ENCODE measurements around the gene POLDIP2. TPM values are rescaled to one million over a fixed set of nuclear protein-coding genes. Genes with fewer than 3 reads are reported as not detected.
A peak's percentile ranks its signal among the peaks of the same experiment; 100 is the strongest.

POLDIP2 gene
- total RNA-seq, 1 experiment from 2014 or later: 82.8 TPM

DNA sequence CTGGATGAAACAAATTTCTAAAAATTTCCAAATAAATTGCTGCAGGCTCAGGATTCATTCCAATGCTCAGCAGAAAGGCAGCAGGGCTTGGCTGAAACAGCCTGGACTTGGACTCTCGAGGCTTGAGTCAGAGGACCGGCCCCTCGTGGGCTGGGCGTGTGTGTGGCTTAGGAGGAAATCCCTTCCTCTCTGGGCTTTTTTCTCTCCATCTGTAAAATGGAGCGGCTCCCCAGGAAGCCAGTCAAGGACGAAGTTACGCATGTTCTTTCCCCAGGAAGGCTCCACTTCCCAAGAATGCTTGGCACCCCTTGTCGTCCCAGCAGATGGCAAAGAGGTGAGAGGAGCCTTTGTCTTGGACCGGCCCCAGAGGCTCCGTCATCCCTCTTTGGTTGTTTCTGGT lies 35.2 kb upstream of the POLDIP2 start:
- no CpG with 5 or more reads among the region's 10 CpGs for WGBS (ENCODE audit: extremely low coverage, insufficient read length, low lambda C conversion rate)
- H4K20me1 ChIP-seq (ENCODE audit: control insufficient read depth, insufficient read depth, insufficient read length): no peaks in the 10 kb centered on the region
- TF ChIP-seq, protein P1, sequence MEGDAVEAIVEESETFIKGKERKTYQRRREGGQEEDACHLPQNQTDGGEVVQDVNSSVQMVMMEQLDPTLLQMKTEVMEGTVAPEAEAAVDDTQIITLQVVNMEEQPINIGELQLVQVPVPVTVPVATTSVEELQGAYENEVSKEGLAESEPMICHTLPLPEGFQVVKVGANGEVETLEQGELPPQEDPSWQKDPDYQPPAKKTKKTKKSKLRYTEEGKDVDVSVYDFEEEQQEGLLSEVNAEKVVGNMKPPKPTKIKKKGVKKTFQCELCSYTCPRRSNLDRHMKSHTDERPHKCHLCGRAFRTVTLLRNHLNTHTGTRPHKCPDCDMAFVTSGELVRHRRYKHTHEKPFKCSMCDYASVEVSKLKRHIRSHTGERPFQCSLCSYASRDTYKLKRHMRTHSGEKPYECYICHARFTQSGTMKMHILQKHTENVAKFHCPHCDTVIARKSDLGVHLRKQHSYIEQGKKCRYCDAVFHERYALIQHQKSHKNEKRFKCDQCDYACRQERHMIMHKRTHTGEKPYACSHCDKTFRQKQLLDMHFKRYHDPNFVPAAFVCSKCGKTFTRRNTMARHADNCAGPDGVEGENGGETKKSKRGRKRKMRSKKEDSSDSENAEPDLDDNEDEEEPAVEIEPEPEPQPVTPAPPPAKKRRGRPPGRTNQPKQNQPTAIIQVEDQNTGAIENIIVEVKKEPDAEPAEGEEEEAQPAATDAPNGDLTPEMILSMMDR (conservative IDR thresholded peaks at IDR 0.05): no peak
- Mint-ChIP-seq H3K4me1 (peaks cover 0 to 11% of the 10 kb centered on the region in 2 experiments; a peak in 2 of 4 replicates), H3K36me3 (ENCODE audit: insufficient read depth in 1 of 3, low read depth in 3 of 3) (peaks cover 0 to 3% (median 0%) of the 10 kb centered on the region in 3 experiments; a peak in 2 of 7 replicates), H3K27ac (peak overlapping the region in 1 of 3 experiments; percentile 40; a peak in 1 of 7 replicates), H3K27me3 (ENCODE audit: low read depth) (peaks cover 16% of the 10 kb centered on the region), H3K4me3 (no peak overlapping the region), H3K9me3 (no peaks in the 10 kb centered on the region)
- H2BK15ac ChIP-seq (ENCODE audit: low read depth, low read length): no peak overlapping the region
- H3K23me2 ChIP-seq (ENCODE audit: insufficient read length, low read depth, low read length, poor library complexity, severe bottlenecking): no peaks in the 10 kb centered on the region
- peak; percentile 46 for DNase-seq
- H3K18ac ChIP-seq (ENCODE audit: insufficient read length, low read depth, low read length): no peak overlapping the region
- H3K9ac ChIP-seq (ENCODE audit: extremely low read depth, insufficient read length, low read length): no peak overlapping the region
- no peak overlapping the region for H4K8ac ChIP-seq (replicated peaks; ENCODE audit: insufficient read length, low read depth, low read length)
- H3K79me1 ChIP-seq (ENCODE audit: insufficient read depth, low read depth, low read length, poor library complexity, severe bottlenecking): no peaks in the 10 kb centered on the region
- no peak overlapping the region for H2BK12ac ChIP-seq (ENCODE audit: insufficient read length, low read depth, low read length)
- no peak overlapping the region for H3K4me2 ChIP-seq (ENCODE audit: insufficient read depth, insufficient read length, low read length)
- H2BK5ac ChIP-seq (ENCODE audit: insufficient read length, low read length): no peak overlapping the region
- no peak overlapping the region for H2BK120ac ChIP-seq (ENCODE audit: low read depth, low read length, poor library complexity, severe bottlenecking)
- H2AK5ac ChIP-seq (ENCODE audit: insufficient read length, low read length): no peak overlapping the region
- no peak overlapping the region for H3K27ac ChIP-seq (ENCODE audit: insufficient read length, low read depth, low read length)
- H4K91ac ChIP-seq (ENCODE audit: insufficient read length, low read depth, low read length): no peak overlapping the region
- no peaks in the 10 kb centered on the region for H3K79me2 ChIP-seq (ENCODE audit: insufficient read depth, low read length)
- no peaks in the 10 kb centered on the region for H3K9me3 ChIP-seq (ENCODE audit: control insufficient read depth, low read depth, low read length)
- H4K5ac ChIP-seq (ENCODE audit: insufficient read length, low read depth, low read length): no peak overlapping the region
- no peak overlapping the region; the same call in 1 of the 2 replicates for H3K14ac ChIP-seq (ENCODE audit: insufficient read depth, low read length)
- no peak overlapping the region for H2BK20ac ChIP-seq (ENCODE audit: low read depth, low read length, poor library complexity, severe bottlenecking)
- no peak overlapping the region for H3K23ac ChIP-seq (ENCODE audit: insufficient read length, low read depth, low read length)
- H2AFZ ChIP-seq (ENCODE audit: low read length): no peak overlapping the region
- no peaks in the 10 kb centered on the region for H3K27me3 ChIP-seq (ENCODE audit: insufficient read depth, low read length)
- H3T11ph ChIP-seq (ENCODE audit: low read length): no peak overlapping the region
- H3K4me1 ChIP-seq (ENCODE audit: insufficient read depth, low read length): no peaks in the 10 kb centered on the region
- no peak overlapping the region for H3K56ac ChIP-seq (ENCODE audit: insufficient read length, low read depth, low read length)
- H3K4ac ChIP-seq (ENCODE audit: low read depth, low read length): no peak overlapping the region
